AG09319 (cell line): ENCODE results near the gene TTBK2.

Experiments used
- DNase-seq: peaks from one replicate; pipeline ENCODE4 v3.0.0-alpha.2; 2010; ENCODE audit warnings: low read depth; ENCODE audit errors: extremely low read depth
- TF ChIP-seq, protein P1 (sequence below): IDR thresholded peaks from 2 replicates; pipeline ENCODE4 v1.5.1; 2011; ENCODE audit warnings: low read depth, mild to moderate bottlenecking, inconsistent platforms, low read length, moderate library complexity

The TTBK2 gene

DNA sequence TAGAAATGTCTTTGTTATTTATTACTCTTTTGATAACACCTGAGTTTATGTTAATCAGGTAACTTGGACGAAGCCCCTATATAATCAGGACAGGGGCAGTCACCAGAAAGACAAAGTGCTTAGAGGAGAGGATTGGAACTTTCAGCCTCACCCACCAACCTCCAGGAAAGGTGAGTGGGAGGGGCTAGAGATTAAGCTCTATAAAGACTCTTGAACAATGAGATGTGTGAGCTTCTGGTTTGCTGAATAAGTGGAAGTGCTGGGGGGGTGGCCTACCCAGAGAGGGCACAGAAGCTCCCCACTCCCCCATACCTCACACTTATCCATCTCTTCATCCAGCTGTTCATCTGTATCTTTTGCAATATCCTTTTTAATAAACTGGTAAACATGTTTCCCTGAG lies 73.9 kb downstream of the TTBK2 start:
- DNase-seq, result no peak
- TF ChIP-seq, protein P1, sequence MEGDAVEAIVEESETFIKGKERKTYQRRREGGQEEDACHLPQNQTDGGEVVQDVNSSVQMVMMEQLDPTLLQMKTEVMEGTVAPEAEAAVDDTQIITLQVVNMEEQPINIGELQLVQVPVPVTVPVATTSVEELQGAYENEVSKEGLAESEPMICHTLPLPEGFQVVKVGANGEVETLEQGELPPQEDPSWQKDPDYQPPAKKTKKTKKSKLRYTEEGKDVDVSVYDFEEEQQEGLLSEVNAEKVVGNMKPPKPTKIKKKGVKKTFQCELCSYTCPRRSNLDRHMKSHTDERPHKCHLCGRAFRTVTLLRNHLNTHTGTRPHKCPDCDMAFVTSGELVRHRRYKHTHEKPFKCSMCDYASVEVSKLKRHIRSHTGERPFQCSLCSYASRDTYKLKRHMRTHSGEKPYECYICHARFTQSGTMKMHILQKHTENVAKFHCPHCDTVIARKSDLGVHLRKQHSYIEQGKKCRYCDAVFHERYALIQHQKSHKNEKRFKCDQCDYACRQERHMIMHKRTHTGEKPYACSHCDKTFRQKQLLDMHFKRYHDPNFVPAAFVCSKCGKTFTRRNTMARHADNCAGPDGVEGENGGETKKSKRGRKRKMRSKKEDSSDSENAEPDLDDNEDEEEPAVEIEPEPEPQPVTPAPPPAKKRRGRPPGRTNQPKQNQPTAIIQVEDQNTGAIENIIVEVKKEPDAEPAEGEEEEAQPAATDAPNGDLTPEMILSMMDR, result no peak

DNA sequence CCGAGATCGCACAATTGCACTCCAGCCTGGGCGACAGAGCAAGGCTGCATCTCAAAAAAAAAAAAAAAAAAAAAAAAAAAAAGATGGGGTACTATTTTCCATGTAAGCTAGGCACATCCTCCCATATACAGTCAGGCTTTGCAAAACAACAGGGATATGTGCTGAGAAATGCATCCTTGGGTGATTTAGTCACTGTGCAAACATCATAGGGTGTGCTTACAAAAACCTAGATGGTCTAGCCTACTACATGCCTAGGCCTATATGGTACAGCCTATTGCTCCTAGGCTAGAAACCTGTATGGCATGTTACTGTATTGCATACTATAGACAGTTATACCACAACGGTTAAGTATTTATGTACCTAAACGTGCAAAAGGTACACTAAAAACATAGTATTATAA lies 75.0 kb downstream of the TTBK2 start:
- no peak for DNase-seq
- TF ChIP-seq, protein P1, result no peak

DNA sequence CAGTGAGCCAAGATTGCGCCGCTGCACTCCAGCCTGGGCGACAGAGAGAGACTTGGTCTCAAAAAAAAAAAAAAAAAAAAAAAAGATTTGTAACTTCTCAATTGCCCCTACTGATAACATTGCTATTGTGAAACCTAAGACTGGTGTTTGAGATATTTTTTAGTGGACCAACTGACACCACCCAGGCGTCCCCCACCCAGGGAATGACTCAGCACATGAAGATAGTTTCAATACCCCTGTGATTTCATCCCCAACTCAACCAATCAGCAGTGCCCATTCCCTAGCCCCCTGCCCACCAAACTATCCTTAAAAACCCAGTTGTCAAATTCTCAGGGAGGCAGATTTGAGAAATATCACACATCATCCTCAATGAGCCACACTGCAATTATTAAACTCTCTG lies 76.9 kb downstream of the TTBK2 start:
- DNase-seq, result no peak
- TF ChIP-seq, protein P1, result no peak

GRCh38 chr15:42836251-42836650 lies 84.3 kb downstream of the TTBK2 start:
- DNase-seq, result no peak
- TF ChIP-seq, protein P1, result no peak

GRCh38 chr15:42832576-42832975 lies 88.0 kb downstream of the TTBK2 start:
- TF ChIP-seq, protein P1, result no peak
- DNase-seq, result peak; percentile 20

GRCh38 chr15:42826251-42826890 lies 94.2 kb downstream of the TTBK2 start:
- TF ChIP-seq, protein P1, result no peak
- no peak for DNase-seq

DNA sequence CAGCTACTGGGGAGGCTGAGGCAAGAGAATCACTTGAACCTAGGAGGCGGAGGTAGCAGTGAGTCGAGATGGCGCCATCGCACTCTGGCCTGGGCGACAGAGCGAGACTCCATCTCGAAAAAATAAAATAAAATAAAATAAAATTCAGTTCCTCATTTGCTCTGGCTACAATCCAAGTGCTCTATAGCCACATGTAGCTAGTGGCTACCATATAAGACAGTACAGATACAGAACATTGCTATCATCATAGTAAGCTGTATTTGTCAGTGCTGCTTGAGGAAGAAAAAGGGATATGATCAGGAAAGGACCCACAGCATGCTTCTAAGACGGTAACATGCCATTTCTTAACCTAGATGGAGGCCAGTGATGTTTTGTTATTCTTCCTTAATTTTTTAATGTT lies 95.0 kb downstream of the TTBK2 start:
- DNase-seq, result no peak
- TF ChIP-seq, protein P1, result no peak
